BLaER1 (cell line): ENCODE measurements around the gene NOG.

Experiments
- H3K27ac ChIP-seq: shearing (Covaris generic); formaldehyde crosslinking; 2 replicates; pipeline ENCODE4 v1.8.1; 2022
- H3K27me3 ChIP-seq: shearing (Covaris generic); formaldehyde crosslinking; 2 replicates; pipeline ENCODE4 v1.8.1; 2022
- H3K36me3 ChIP-seq: shearing (Covaris generic); formaldehyde crosslinking; 2 replicates; pipeline ENCODE4 v1.8.1; 2022
- H3K4me1 ChIP-seq: shearing (Covaris generic); formaldehyde crosslinking; 2 replicates; pipeline ENCODE4 v1.8.1; 2022
- H3K4me2 ChIP-seq: shearing (Covaris generic); formaldehyde crosslinking; 2 replicates; pipeline ENCODE4 v1.8.1; 2022
- H3K4me3 ChIP-seq: shearing (Covaris generic); formaldehyde crosslinking; 2 replicates; pipeline ENCODE4 v1.8.1; 2022
- H3K9ac ChIP-seq: shearing (Covaris generic); formaldehyde crosslinking; 2 replicates; pipeline ENCODE4 v1.8.1; 2022
- H3K9me3 ChIP-seq: shearing (Covaris generic); formaldehyde crosslinking; 2 replicates; pipeline ENCODE4 v1.8.1; 2022
- H4K20me1 ChIP-seq: shearing (Covaris generic); formaldehyde crosslinking; 2 replicates; pipeline ENCODE4 v1.8.1; 2022
- Cebpa-rat ChIP-seq: shearing (Covaris generic); IDR thresholded peaks from 2 replicates; pipeline ENCODE4 v1.8.1; 2022

Gene NOG

DNA sequence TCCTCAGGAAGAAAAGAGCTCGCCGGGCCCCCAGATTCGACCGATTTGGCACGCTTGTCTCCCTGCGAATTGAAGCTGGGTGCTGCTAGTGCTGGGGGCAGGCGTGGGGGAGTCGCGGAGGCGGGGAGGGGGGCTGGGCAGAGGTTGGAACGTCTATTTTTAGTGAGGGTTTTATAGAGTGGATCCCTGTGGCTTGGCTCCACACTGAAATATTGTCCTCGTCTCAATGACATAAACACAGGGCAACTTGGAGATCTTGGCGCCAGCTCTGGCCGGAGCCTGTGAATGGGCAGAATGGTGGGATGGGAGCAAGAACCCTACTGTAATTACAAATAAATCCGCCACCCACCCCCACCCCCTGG, 15.7 kb upstream of the NOG start:
- no peaks in the 10 kb centered on the region for H3K4me1 ChIP-seq
- no peaks in the 10 kb centered on the region for H3K9me3 ChIP-seq
- no peak overlapping the region for H3K4me2 ChIP-seq
- TF ChIP-seq Cebpa-rat: no peak
- no peak overlapping the region for H3K27ac ChIP-seq
- no peak overlapping the region for H3K9ac ChIP-seq
- no peaks in the 10 kb centered on the region for H4K20me1 ChIP-seq
- H3K36me3 ChIP-seq: no peaks in the 10 kb centered on the region
- H3K27me3 ChIP-seq: no peaks in the 10 kb centered on the region
- H3K4me3 ChIP-seq: no peak overlapping the region

- Histone ChIP-seq H3K27me3 (no peaks in the 10 kb centered on the region), H3K9ac (no peak overlapping the region), H3K4me3 (no peak overlapping the region), H3K4me1 (no peaks in the 10 kb centered on the region), H3K36me3 (no peaks in the 10 kb centered on the region), H3K4me2 (no peak overlapping the region), H3K27ac (no peak overlapping the region), H4K20me1 (no peaks in the 10 kb centered on the region), H3K9me3 (no peaks in the 10 kb centered on the region)
- no peak for TF ChIP-seq Cebpa-rat
Measured at GRCh38 chr17:56581635-56582627, 11.6 kb upstream of the NOG start.

- no peak for TF ChIP-seq Cebpa-rat
- Histone ChIP-seq H3K4me1 (no peaks in the 10 kb centered on the region), H3K36me3 (no peaks in the 10 kb centered on the region)
Measured at GRCh38 chr17:56583772-56584171, 9.7 kb upstream of the NOG start.

DNA sequence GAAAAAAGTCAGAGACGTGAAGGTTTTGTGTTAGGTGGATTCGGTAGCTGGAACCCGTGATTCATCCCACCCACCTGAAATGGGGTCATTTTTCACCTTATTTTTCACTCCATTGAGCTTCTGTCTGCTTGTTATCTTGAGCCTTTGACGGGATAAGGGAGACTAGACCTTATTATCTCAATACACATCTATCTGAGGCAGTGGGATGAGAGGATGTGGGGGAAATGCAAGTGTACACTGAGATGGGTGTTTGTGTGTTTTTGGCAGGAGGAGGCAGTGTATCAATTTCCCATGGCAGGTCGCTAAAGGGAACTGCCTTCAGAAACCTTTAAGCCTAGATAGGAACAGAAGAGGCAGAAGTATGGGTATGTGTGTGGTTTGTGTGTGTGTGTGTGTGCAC, 6.2 kb upstream of the NOG start:
- no peak overlapping the region for H3K9ac ChIP-seq
- peaks cover 31% of the 10 kb centered on the region for H3K4me1 ChIP-seq
- H3K27me3 ChIP-seq: no peaks in the 10 kb centered on the region
- H3K36me3 ChIP-seq: no peaks in the 10 kb centered on the region
- no peak overlapping the region for H3K27ac ChIP-seq
- no peaks in the 10 kb centered on the region for H3K9me3 ChIP-seq
- no peak overlapping the region for H3K4me2 ChIP-seq
- no peaks in the 10 kb centered on the region for H4K20me1 ChIP-seq
- no peak overlapping the region for H3K4me3 ChIP-seq
- no peak for TF ChIP-seq Cebpa-rat

More at GRCh38 chr17:56583772-56584171, 9.7 kb upstream of the NOG start:
- H3K4me2 ChIP-seq: no peak overlapping the region
- H3K27ac ChIP-seq: no peak overlapping the region
- H3K27me3 ChIP-seq: no peaks in the 10 kb centered on the region
- no peaks in the 10 kb centered on the region for H4K20me1 ChIP-seq
- H3K9ac ChIP-seq: no peak overlapping the region
- no peaks in the 10 kb centered on the region for H3K9me3 ChIP-seq
- no peak overlapping the region for H3K4me3 ChIP-seq

DNA sequence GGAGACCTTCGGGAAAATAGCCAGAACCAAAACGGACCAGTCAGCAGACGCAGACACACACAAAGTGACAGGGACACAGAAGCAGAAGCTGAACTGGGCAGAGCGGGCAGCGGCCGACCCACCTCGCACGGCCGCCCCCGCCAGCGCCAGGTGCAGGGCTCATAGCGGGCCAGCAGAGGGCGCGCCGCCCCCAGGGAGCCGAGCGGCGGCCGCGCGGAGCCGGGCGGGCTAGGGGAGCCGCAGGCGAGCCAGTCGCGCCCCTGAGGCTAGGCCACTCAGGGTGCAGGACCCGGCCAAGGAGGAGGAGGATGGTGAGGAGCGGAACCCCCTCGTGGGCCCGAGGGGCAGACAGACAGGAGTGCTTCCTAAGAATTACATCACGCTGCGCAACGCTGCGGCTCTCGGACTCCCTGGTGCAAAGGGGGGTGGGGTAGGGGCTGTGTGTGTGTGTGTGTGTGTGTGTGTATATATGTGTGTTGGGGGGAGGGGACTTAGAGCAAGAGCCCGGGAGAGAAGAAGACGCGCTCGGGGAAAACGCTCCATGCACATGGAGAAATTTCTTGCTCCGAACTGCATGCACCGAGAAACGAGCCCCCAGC, 913 bp upstream of the NOG start:
- Histone ChIP-seq H4K20me1 (peaks cover 9% of the 10 kb centered on the region; the same call in 1 of the 2 replicates), H3K9ac (peak overlapping the region; percentile 91), H3K4me2 (peak overlapping the region; percentile 76), H3K9me3 (no peaks in the 10 kb centered on the region), H3K4me3 (peak overlapping the region; percentile 94), H3K27ac (peak overlapping the region; percentile 64), H3K36me3 (no peaks in the 10 kb centered on the region), H3K27me3 (no peaks in the 10 kb centered on the region; the same call in 1 of the 2 replicates), H3K4me1 (peaks cover 32% of the 10 kb centered on the region)
- TF ChIP-seq Cebpa-rat: no peak

DNA sequence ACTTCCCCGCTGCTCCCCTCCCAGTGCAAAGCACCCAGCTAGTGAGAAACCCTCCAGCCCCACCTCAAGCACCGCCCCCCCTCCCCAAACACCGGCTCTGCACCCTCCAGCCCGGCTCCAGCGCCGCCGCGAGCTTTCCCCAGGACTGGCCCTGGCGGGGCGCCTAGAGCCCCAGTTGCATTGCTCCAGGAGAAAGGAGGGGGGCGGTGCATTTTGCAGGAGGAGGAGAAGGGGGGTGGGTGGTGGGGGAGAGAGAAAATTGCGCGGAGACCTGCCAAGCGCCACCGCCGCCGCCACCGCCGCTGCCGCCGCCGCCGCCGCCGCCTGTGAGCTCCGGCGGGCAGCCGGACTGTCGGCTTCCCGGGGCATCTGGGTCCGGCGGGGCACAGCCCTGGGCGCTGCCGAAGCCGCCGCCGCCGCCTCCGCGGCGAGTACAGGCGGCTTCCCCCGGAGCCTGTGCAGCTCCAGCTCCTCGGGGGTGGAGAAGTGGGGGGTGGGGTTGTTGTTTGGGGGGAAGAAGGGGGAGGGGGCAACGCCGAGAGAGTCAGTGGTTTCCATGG, 333 bp upstream of the NOG start:
- H3K9ac ChIP-seq: peak overlapping the region; percentile 91
- no peaks in the 10 kb centered on the region for H3K9me3 ChIP-seq
- TF ChIP-seq Cebpa-rat: no peak
- peak overlapping the region; percentile 91 for H3K27ac ChIP-seq
- peak overlapping the region; percentile 76 for H3K4me2 ChIP-seq
- H3K4me1 ChIP-seq: peaks cover 38% of the 10 kb centered on the region
- no peaks in the 10 kb centered on the region; the same call in 1 of the 2 replicates for H3K27me3 ChIP-seq
- H3K4me3 ChIP-seq: peak overlapping the region; percentile 94
- H3K36me3 ChIP-seq: no peaks in the 10 kb centered on the region
- H4K20me1 ChIP-seq: peaks cover 9% of the 10 kb centered on the region; the same call in 1 of the 2 replicates

DNA sequence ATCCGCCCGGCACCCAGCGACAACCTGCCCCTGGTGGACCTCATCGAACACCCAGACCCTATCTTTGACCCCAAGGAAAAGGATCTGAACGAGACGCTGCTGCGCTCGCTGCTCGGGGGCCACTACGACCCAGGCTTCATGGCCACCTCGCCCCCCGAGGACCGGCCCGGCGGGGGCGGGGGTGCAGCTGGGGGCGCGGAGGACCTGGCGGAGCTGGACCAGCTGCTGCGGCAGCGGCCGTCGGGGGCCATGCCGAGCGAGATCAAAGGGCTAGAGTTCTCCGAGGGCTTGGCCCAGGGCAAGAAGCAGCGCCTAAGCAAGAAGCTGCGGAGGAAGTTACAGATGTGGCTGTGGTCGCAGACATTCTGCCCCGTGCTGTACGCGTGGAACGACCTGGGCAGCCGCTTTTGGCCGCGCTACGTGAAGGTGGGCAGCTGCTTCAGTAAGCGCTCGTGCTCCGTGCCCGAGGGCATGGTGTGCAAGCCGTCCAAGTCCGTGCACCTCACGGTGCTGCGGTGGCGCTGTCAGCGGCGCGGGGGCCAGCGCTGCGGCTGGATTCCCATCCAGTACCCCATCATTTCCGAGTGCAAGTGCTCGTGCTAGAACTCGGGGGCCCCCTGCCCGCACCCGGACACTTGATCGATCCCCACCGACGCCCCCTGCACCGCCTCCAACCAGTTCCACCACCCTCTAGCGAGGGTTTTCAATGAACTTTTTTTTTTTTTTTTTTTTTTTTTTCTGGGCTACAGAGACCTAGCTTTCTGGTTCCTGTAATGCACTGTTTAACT, 1.0 kb downstream of the NOG start:
- H4K20me1 ChIP-seq: peaks cover 9% of the 10 kb centered on the region; the same call in 1 of the 2 replicates
- H3K27ac ChIP-seq: peak overlapping the region; percentile 91
- H3K27me3 ChIP-seq: no peaks in the 10 kb centered on the region; the same call in 1 of the 2 replicates
- no peaks in the 10 kb centered on the region for H3K9me3 ChIP-seq
- H3K4me1 ChIP-seq: peaks cover 45% of the 10 kb centered on the region
- no peak for TF ChIP-seq Cebpa-rat
- H3K9ac ChIP-seq: peak overlapping the region; percentile 91
- peak overlapping the region; percentile 94 for H3K4me3 ChIP-seq
- H3K4me2 ChIP-seq: peak overlapping the region; percentile 76
- no peaks in the 10 kb centered on the region for H3K36me3 ChIP-seq

- no peak for TF ChIP-seq Cebpa-rat
- Histone ChIP-seq H3K4me3 (peak overlapping the region; percentile 94), H3K4me2 (peak overlapping the region; percentile 76), H3K9me3 (no peaks in the 10 kb centered on the region), H3K36me3 (no peaks in the 10 kb centered on the region), H4K20me1 (peaks cover 9% of the 10 kb centered on the region; the same call in 1 of the 2 replicates), H3K27ac (peak overlapping the region; percentile 91), H3K27me3 (no peaks in the 10 kb centered on the region; the same call in 1 of the 2 replicates), H3K4me1 (peaks cover 47% of the 10 kb centered on the region), H3K9ac (peak overlapping the region; percentile 91)
Measured at GRCh38 chr17:56595108-56595418, 1.6 kb downstream of the NOG start.

DNA sequence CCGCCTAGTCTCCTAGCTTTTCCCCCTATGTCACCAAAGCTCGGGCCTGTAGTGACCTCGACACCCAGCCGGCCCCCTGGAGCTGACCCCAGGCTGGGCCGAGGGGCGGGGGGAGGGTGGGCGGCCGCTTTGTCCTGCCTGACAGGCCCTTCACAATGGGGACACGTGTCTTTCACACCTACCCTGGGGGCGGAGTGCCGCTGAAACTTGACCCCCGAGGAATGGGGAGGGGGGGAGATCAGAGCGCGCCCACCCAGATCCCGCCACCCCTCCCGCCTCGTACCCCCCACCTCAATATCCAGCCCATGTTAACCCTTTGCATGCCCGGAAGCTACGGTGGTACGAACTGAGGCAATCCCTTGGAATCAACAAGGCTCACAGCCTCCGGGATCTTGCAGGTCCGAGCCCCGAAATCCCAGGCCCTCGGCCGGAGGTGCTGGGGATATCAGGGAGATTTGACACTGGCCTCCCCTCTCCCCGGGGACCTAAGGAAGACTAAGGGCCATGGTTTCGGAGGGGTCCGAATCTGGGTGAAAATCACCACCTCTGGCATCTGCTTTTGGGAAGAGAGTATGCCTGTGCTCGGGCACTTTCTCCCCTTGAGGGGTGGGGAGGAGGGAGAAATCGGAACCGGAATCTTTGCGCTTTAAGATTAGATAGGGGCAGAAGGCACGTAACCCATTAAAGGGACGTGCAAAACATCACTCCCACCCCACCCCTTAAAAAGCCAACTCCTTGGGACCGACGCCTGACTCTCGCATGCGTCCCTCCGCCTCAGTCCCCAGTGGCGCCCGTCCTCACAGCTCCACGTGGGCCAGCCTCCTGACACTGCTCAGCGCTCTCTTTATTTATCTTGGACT, 2.6 kb downstream of the NOG start:
- Histone ChIP-seq H3K9ac (peak overlapping the region; percentile 91), H3K4me2 (peak overlapping the region; percentile 76), H3K4me3 (peak overlapping the region; percentile 94), H4K20me1 (peaks cover 9% of the 10 kb centered on the region; the same call in 1 of the 2 replicates), H3K27me3 (no peaks in the 10 kb centered on the region; the same call in 1 of the 2 replicates), H3K9me3 (no peaks in the 10 kb centered on the region), H3K27ac (peak overlapping the region; percentile 91), H3K4me1 (peaks cover 41% of the 10 kb centered on the region), H3K36me3 (no peaks in the 10 kb centered on the region)
- TF ChIP-seq Cebpa-rat: no peak
